ENCODE measurements around the gene SMC1B. TPM values are rescaled to one million over a fixed set of nuclear protein-coding genes. Genes with fewer than 3 reads are reported as not detected.

Gene SMC1B
- not detected in 2 replicates for total RNA-seq
- long read RNA-seq: 0 reads

DNA sequence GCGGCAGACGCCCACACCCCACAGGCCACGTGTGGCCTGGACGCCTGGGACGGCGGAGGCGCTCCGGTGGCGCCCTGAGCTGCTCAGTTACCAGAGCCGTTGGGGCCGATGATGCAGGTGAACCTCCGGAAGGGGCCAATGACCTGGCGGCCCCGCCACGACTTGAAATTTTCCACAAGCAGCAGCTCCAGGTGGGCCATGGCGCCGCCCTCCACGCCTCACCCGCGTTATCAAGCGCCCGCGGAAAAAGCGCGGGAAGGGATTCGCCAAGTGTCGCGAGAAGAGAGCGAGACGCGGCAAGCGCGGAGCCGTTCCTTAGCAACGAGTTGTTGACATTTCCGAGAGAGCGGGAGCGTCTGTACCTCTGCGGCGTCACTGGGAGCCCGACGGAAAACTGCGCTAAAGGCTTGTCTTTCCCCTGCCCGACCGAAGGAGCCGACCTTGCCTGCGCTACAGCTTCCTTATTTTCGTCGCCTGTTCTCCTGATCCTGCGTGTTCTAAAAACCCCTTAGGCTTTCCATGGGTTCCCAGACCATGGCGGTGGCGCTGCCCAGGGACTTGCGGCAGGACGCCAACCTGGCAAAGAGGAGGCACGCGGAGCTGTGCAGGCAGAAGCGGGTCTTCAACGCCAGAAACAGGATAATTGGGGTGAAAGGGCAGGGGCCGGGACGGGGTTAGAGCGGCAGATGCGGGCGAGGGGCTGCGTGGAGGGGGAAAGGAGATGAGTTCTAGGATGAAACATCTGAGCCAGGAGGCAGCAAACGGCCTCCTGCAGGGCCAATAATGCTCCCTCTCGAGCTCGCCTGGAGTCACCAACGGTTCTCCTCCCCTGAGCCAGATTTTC, at the start of gene SMC1B, which contains the start of gene RIBC2:
TSS of gene SMC1B (minus strand) at position 232 of the 844 bp plus-strand sequence. CDS start at position 200, 32 bp downstream.
TSS of gene RIBC2 (plus strand) at position 326 of the 844 bp plus-strand sequence. CDS start at position 520, 194 bp downstream.
- H3K36me3 Mint-ChIP-seq (ENCODE audit: insufficient read depth): peaks cover 7% of the 10 kb centered on the region
- peak within 1 kb of the TSS; percentile 6 for H3K27ac Mint-ChIP-seq
- H3K4me3 Mint-ChIP-seq (ENCODE audit: low read depth): peak within 1 kb of the TSS; percentile 75
- peaks cover 1% of the 10 kb centered on the region for H3K4me1 Mint-ChIP-seq (ENCODE audit: low read depth)
- no peak for TF ChIP-seq CTCF (IDR thresholded peaks at IDR 0.05; ENCODE audit: unreplicated experiment)
- H3K27me3 Mint-ChIP-seq: peaks cover 4% of the 10 kb centered on the region
- no peaks in the 10 kb centered on the region for H3K9me3 Mint-ChIP-seq (ENCODE audit: low read depth)
- DNase-seq (ENCODE audit: low spot score, unreplicated experiment): peak; percentile 47

DNA sequence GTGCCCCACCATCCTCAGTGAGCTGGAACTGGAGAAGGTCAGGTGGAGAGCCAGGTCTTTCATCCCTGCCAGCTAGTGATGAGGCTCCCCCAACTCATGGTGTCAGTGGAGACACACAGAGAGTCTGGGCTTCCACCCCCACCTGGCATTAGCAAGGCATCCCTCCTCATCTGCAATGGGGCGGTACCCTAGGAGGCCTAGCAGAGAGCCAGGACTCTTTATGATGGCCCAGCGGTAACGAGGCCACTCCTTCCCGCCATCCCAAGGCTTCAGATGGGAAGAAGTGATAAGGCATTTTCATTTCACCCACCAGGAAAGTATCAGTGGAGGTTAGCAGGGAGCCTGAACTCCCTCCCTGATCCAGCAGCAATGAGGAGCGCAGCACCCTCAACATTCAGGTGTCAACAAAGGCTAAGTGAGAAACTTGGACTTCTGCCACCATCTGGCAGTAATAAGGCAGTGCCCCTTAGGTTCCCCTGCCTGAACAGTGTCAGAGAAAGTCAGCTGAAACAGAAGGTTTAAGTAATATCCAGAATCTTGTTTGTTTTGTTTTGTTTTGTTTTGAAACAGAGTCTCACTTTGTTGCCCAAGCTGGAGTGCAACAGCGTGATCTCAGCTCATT, 48.7 kb upstream of the SMC1B start:
- Mint-ChIP-seq H3K27me3 (peaks cover 1% of the 10 kb centered on the region), H3K4me3 (ENCODE audit: low read depth) (no peak overlapping the region), H3K4me1 (ENCODE audit: low read depth) (no peaks in the 10 kb centered on the region), H3K36me3 (ENCODE audit: insufficient read depth) (no peaks in the 10 kb centered on the region), H3K27ac (no peak overlapping the region), H3K9me3 (ENCODE audit: low read depth) (peaks cover 4% of the 10 kb centered on the region)
- peak; percentile 65 for TF ChIP-seq CTCF (IDR thresholded peaks at IDR 0.05; ENCODE audit: unreplicated experiment)
- DNase-seq (ENCODE audit: low spot score, unreplicated experiment): no peak

- Mint-ChIP-seq H3K4me1 (ENCODE audit: low read depth) (no peaks in the 10 kb centered on the region), H3K9me3 (ENCODE audit: low read depth) (no peaks in the 10 kb centered on the region), H3K27me3 (peaks cover 3% of the 10 kb centered on the region), H3K36me3 (ENCODE audit: insufficient read depth) (no peaks in the 10 kb centered on the region), H3K4me3 (ENCODE audit: low read depth) (no peak overlapping the region), H3K27ac (no peak overlapping the region)
- TF ChIP-seq CTCF (IDR thresholded peaks at IDR 0.05; ENCODE audit: unreplicated experiment): no peak
- no peak for DNase-seq (ENCODE audit: low spot score, unreplicated experiment)
Measured at GRCh38 chr22:45460288-45461109, 47.1 kb upstream of the SMC1B start.

GRCh38 chr22:45459235-45459634, 45.8 kb upstream of the SMC1B start:
- no peak for DNase-seq (ENCODE audit: low spot score, unreplicated experiment)
- no peak for TF ChIP-seq CTCF (IDR thresholded peaks at IDR 0.05; ENCODE audit: unreplicated experiment)
- H3K27me3 Mint-ChIP-seq: peaks cover 9% of the 10 kb centered on the region
- no peaks in the 10 kb centered on the region for H3K4me1 Mint-ChIP-seq (ENCODE audit: low read depth)
- H3K9me3 Mint-ChIP-seq (ENCODE audit: low read depth): no peaks in the 10 kb centered on the region
- H3K4me3 Mint-ChIP-seq (ENCODE audit: low read depth): no peak overlapping the region
- no peaks in the 10 kb centered on the region for H3K36me3 Mint-ChIP-seq (ENCODE audit: insufficient read depth)
- no peak overlapping the region for H3K27ac Mint-ChIP-seq

DNA sequence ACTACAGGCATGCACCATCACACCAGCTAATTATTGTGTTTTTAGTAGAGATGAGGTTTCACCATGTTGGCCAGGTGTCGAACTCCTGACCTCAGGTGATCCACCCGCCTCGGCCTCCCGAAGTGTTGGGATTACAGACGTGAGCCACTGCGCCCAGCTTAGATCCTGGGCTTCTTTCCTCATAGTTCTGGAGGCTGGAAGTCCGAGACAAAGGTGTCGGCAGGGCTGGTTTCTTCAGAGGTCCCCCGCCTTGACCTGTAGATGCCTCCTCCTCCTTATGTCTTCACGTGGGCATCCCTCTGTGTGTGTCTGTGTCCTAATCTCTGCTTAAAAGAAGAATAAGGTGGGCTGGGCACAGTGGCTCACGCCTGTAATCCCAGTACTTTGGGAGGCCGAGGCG, 45.1 kb upstream of the SMC1B start:
- Mint-ChIP-seq H3K9me3 (ENCODE audit: low read depth) (no peaks in the 10 kb centered on the region), H3K27ac (no peak overlapping the region), H3K36me3 (ENCODE audit: insufficient read depth) (no peaks in the 10 kb centered on the region), H3K4me1 (ENCODE audit: low read depth) (no peaks in the 10 kb centered on the region), H3K27me3 (peaks cover 9% of the 10 kb centered on the region), H3K4me3 (ENCODE audit: low read depth) (no peak overlapping the region)
- no peak for TF ChIP-seq CTCF (IDR thresholded peaks at IDR 0.05; ENCODE audit: unreplicated experiment)
- DNase-seq (ENCODE audit: low spot score, unreplicated experiment): no peak
